ENCODE data around the gene CLDN8. TPM values are rescaled to one million over a fixed set of nuclear protein-coding genes. Genes with fewer than 3 reads are reported as not detected.

The CLDN8 gene
- total RNA-seq, 1 experiment from 2014 or later: not detected

GRCh38 chr21:30207252-30207579 is 8.7 kb downstream of the CLDN8 start:
- TF ChIP-seq, protein P1, sequence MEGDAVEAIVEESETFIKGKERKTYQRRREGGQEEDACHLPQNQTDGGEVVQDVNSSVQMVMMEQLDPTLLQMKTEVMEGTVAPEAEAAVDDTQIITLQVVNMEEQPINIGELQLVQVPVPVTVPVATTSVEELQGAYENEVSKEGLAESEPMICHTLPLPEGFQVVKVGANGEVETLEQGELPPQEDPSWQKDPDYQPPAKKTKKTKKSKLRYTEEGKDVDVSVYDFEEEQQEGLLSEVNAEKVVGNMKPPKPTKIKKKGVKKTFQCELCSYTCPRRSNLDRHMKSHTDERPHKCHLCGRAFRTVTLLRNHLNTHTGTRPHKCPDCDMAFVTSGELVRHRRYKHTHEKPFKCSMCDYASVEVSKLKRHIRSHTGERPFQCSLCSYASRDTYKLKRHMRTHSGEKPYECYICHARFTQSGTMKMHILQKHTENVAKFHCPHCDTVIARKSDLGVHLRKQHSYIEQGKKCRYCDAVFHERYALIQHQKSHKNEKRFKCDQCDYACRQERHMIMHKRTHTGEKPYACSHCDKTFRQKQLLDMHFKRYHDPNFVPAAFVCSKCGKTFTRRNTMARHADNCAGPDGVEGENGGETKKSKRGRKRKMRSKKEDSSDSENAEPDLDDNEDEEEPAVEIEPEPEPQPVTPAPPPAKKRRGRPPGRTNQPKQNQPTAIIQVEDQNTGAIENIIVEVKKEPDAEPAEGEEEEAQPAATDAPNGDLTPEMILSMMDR (IDR thresholded peaks at IDR 0.05; ENCODE audit: insufficient read depth in 1 of 2, low read depth in 1 of 2, low read length in 1 of 2, severe bottlenecking in 1 of 2, unreplicated experiment in 1 of 2): no peak
- peaks cover 3% of the 10 kb centered on the region for H3K27me3 Mint-ChIP-seq (ENCODE audit: insufficient read depth, unreplicated experiment)
- no peak overlapping the region for H3K4me3 ChIP-seq (ENCODE audit: low read depth, low read length)
- no peaks in the 10 kb centered on the region for H3K9me3 ChIP-seq
- intact Hi-C loops (cut with micrococcal nuclease; ENCODE audit: unreplicated experiment): no loop called here
- BruUV-seq (replicated peaks): no TSS peak
- H3K4me1 ChIP-seq: no peaks in the 10 kb centered on the region
- H3K4me1 Mint-ChIP-seq (ENCODE audit: low read depth, unreplicated experiment): no peaks in the 10 kb centered on the region
- H3K36me3 Mint-ChIP-seq (ENCODE audit: insufficient read depth, unreplicated experiment): no peaks in the 10 kb centered on the region
- H3K4me3 Mint-ChIP-seq (ENCODE audit: unreplicated experiment): no peak overlapping the region
- H3K27me3 ChIP-seq (replicated peaks; ENCODE audit: control insufficient read depth, insufficient read depth, low read length): no peaks in the 10 kb centered on the region
- POLR2A ChIA-PET: no interaction called here
- CTCF ChIA-PET: no interaction called here
- no peaks in the 10 kb centered on the region for H3K36me3 ChIP-seq (ENCODE audit: control insufficient read depth, insufficient read depth, low read length)
- no peak for DNase-seq
- no peak overlapping the region for H3K27ac Mint-ChIP-seq (ENCODE audit: unreplicated experiment)
- H3K9me3 Mint-ChIP-seq (ENCODE audit: unreplicated experiment): no peaks in the 10 kb centered on the region

- Mint-ChIP-seq H3K4me1 (ENCODE audit: low read depth, unreplicated experiment) (no peaks in the 10 kb centered on the region), H3K9me3 (ENCODE audit: unreplicated experiment) (no peaks in the 10 kb centered on the region), H3K4me3 (ENCODE audit: unreplicated experiment) (no peak overlapping the region), H3K27me3 (ENCODE audit: insufficient read depth, unreplicated experiment) (peaks cover 3% of the 10 kb centered on the region), H3K27ac (ENCODE audit: unreplicated experiment) (no peak overlapping the region), H3K36me3 (ENCODE audit: insufficient read depth, unreplicated experiment) (no peaks in the 10 kb centered on the region)
- TF ChIP-seq, protein P1 (IDR thresholded peaks at IDR 0.05; ENCODE audit: insufficient read depth in 1 of 2, low read depth in 1 of 2, low read length in 1 of 2, severe bottlenecking in 1 of 2, unreplicated experiment in 1 of 2): no peak
- BruUV-seq (replicated peaks): no TSS peak
- ChIA-PET CTCF (no interaction called here), POLR2A (no interaction called here)
- Histone ChIP-seq H3K4me3 (ENCODE audit: low read depth, low read length) (no peak overlapping the region), H3K36me3 (ENCODE audit: control insufficient read depth, insufficient read depth, low read length) (no peaks in the 10 kb centered on the region), H3K27me3 (replicated peaks; ENCODE audit: control insufficient read depth, insufficient read depth, low read length) (no peaks in the 10 kb centered on the region), H3K4me1 (no peaks in the 10 kb centered on the region), H3K9me3 (no peaks in the 10 kb centered on the region)
- no peak for DNase-seq
- intact Hi-C loops (cut with micrococcal nuclease; ENCODE audit: unreplicated experiment): no loop called here
Observed at GRCh38 chr21:30206551-30207251, 9.2 kb downstream of the CLDN8 start.

GRCh38 chr21:30200000-30200399 is 15.9 kb downstream of the CLDN8 start:
- Mint-ChIP-seq H3K4me3 (ENCODE audit: unreplicated experiment) (no peak overlapping the region), H3K27ac (ENCODE audit: unreplicated experiment) (no peak overlapping the region), H3K36me3 (ENCODE audit: insufficient read depth, unreplicated experiment) (no peaks in the 10 kb centered on the region), H3K27me3 (ENCODE audit: insufficient read depth, unreplicated experiment) (peaks cover 3% of the 10 kb centered on the region), H3K4me1 (ENCODE audit: low read depth, unreplicated experiment) (no peaks in the 10 kb centered on the region), H3K9me3 (ENCODE audit: unreplicated experiment) (no peaks in the 10 kb centered on the region)
- CTCF ChIA-PET: no interaction called here
- no peaks in the 10 kb centered on the region for H3K4me1 ChIP-seq
- H3K27me3 ChIP-seq (replicated peaks; ENCODE audit: control insufficient read depth, insufficient read depth, low read length): no peaks in the 10 kb centered on the region
- no peaks in the 10 kb centered on the region for H3K9me3 ChIP-seq
- no peak overlapping the region for H3K4me3 ChIP-seq (ENCODE audit: low read depth, low read length)
- DNase-seq: no peak
- TF ChIP-seq, protein P1 (IDR thresholded peaks at IDR 0.05; ENCODE audit: insufficient read depth in 1 of 2, low read depth in 1 of 2, low read length in 1 of 2, severe bottlenecking in 1 of 2, unreplicated experiment in 1 of 2): no peak
- intact Hi-C loops (cut with micrococcal nuclease; ENCODE audit: unreplicated experiment): loop anchor here (5.0 kb wide), 1 partner anchor 593 kb away; no protein-coding TSS in a partner anchor
- BruUV-seq (replicated peaks): no TSS peak
- POLR2A ChIA-PET: no interaction called here
- no peaks in the 10 kb centered on the region for H3K36me3 ChIP-seq (ENCODE audit: control insufficient read depth, insufficient read depth, low read length)
